ENCODE results near the gene UNC5A.

The UNC5A gene

GRCh38 chr5:176822793-176823481 lies 12.6 kb downstream of the UNC5A start:
- no peak overlapping the region for H3K27ac ChIP-seq
- TF ChIP-seq CTCF (conservative IDR thresholded peaks at IDR 0.05) (no peak), ZFX (IDR thresholded peaks at IDR 0.05) (no peak)

GRCh38 chr5:176823869-176824412 lies 13.6 kb downstream of the UNC5A start:
- TF ChIP-seq ZFX (IDR thresholded peaks at IDR 0.05) = no peak
- TF ChIP-seq CTCF (conservative IDR thresholded peaks at IDR 0.05) = no peak

DNA sequence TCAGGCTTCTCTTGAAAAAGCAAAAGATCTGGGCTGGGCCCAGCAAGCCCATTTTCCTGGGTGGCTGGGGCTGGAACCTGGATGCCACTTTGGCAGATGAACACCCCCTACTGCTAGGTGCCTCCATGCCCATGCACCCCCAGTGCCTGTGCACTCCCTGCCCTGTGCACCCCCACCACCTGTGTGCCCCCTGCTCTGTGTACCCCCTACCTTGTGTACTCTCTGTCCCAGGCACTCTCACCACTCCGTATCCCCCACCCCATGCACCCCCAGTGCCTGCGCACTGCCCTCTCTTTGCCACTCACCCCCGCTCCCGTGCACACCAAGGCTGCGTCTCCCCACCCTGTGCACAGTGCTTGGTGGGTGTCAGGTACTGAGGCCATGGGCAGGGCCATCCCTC lies 14.2 kb downstream of the UNC5A start:
- TF ChIP-seq CTCF (conservative IDR thresholded peaks at IDR 0.05) = no peak
- TF ChIP-seq ZFX (IDR thresholded peaks at IDR 0.05) = no peak
- no peak overlapping the region for H3K27ac ChIP-seq

More at GRCh38 chr5:176823869-176824412, 13.6 kb downstream of the UNC5A start:
- no peak overlapping the region for H3K27ac ChIP-seq

DNA sequence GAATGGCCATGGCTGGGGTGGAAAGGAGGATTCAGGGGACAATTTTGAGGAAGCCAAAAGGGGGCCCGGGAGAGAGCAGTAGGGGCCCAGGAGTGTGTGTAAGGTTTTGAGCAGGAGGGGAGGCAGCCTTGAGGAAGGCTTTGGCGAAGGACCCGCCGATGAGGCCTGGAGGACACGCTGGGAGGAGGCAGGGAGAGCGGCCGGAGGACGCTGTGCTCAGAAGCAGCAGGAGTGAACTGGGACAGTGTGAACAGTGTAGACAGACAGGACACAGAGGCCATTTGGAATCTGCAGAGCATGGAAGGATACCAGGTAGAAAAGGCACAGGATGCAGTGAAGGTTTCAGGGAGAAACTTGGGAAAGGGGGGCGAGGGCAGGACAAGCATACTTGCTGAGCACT lies 14.9 kb downstream of the UNC5A start:
- H3K27ac ChIP-seq = no peak overlapping the region
- TF ChIP-seq CTCF (conservative IDR thresholded peaks at IDR 0.05) = no peak
- TF ChIP-seq ZFX (IDR thresholded peaks at IDR 0.05) = no peak

- TF ChIP-seq CTCF (conservative IDR thresholded peaks at IDR 0.05) (no peak), ZFX (IDR thresholded peaks at IDR 0.05) (no peak)
- H3K27ac ChIP-seq = no peak overlapping the region
Observed at GRCh38 chr5:176825957-176826356, 15.6 kb downstream of the UNC5A start.

DNA sequence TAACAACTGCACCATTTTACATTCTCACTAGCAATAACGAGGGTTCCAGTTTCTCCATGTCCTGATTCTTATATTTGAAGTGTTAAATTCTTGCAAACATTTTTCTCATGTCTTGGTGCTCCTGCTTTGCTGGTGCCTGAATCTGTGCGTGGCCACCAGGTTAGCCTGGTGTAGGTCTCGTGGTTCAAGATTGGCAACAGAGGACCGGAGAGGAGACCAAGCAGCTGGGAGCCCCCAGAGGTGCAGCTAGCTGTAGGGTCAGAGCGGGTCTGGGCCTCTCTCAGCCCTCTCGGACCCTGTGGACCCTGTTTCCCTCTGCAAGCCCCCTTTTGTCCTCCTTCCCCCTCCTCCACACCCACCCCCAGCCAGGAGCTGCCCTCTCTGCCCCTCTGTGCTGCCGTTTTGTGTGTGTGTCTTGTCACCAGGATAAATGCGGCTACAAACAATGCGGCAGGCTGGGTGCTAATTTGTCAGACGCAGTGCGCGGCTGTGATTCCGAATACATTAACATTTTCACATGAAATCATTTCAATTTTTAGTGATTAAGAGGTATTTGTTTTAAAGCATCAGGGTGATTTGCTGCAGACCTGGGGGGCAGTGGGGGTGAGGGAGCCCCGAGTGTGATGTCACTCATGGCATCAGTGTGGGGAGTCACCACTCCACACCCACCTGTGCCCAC lies 17.5 kb downstream of the UNC5A start:
- no peak overlapping the region for H3K27ac ChIP-seq
- no peak for TF ChIP-seq ZFX (IDR thresholded peaks at IDR 0.05)
- no peak for TF ChIP-seq CTCF (conservative IDR thresholded peaks at IDR 0.05)

- no peak for TF ChIP-seq CTCF (conservative IDR thresholded peaks at IDR 0.05)
- no peak for TF ChIP-seq ZFX (IDR thresholded peaks at IDR 0.05)
- H3K27ac ChIP-seq = no peak overlapping the region
Observed at GRCh38 chr5:176829320-176829719, 19.0 kb downstream of the UNC5A start.

All from C4-2B (cell line).